GM10248 (cell line): ENCODE measurements around the gene TAF6.

Experiments used
- CTCF ChIA-PET: fragments of 300-600 bp; sonication (Branson Sonifier 250); formaldehyde crosslinking; extraction: SDS; loops from one replicate; lab custom pipeline; 2021; ENCODE audit warnings: antibody characterized with exemption; lab: Yijun Ruan, JAX
- POLR2A ChIA-PET: fragments of 350-650 bp; sonication (Branson Sonifier 250); formaldehyde crosslinking; extraction: SDS; loops from one replicate; lab custom pipeline; 2020; ENCODE audit warnings: antibody characterized with exemption; lab: Yijun Ruan, JAX
- DNase-seq: peaks from one replicate; pipeline ENCODE4 v3.0.0; 2012; ENCODE audit errors: extremely low spot score
- TF ChIP-seq, protein P1 (sequence below): IDR thresholded peaks from 2 replicates; pipeline ENCODE4 v1.5.1; 2012; ENCODE audit warnings: mild to moderate bottlenecking, low read depth; ENCODE audit errors: extremely low read depth, missing control alignments, control extremely low read depth

The TAF6 gene

DNA sequence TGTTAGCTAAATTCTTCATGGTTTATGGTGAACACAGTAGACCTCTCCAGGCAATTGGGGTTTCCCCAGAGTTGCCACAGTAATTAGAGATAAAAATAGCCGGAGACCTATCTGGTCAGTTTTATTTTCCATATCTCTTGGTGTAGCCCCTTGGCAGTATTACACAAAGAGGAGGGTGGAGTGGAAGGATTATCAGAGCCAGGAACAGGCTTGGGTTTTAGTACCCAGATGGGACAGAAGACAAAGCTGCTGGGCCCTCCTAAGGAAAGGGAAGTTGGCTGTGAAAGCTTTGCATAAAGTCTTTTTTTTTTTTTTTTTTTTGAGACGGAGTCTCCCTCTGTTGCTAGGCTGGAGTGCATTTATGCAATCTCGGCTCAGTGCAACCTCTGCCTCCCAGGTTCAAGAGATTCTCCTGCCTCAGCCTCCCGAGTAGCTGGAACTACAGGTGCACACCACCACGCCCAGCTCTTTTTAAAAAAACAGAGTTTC lies 59.9 kb downstream of the TAF6 start:
- ChIA-PET POLR2A (interaction anchor here (0.6 to 1.8 kb wide), 3 partner anchors 10 to 540 kb away, joined by 3 to 4 read pairs (median 3); partner anchors contain the start of gene ZSCAN21), CTCF (interaction anchor here (1.2 to 2.6 kb wide), 6 partner anchors 10 to 145 kb away, joined by 3 to 8 read pairs (median 5); partner anchors contain the start of gene ZSCAN21)
- no peak for DNase-seq
- TF ChIP-seq, protein P1, sequence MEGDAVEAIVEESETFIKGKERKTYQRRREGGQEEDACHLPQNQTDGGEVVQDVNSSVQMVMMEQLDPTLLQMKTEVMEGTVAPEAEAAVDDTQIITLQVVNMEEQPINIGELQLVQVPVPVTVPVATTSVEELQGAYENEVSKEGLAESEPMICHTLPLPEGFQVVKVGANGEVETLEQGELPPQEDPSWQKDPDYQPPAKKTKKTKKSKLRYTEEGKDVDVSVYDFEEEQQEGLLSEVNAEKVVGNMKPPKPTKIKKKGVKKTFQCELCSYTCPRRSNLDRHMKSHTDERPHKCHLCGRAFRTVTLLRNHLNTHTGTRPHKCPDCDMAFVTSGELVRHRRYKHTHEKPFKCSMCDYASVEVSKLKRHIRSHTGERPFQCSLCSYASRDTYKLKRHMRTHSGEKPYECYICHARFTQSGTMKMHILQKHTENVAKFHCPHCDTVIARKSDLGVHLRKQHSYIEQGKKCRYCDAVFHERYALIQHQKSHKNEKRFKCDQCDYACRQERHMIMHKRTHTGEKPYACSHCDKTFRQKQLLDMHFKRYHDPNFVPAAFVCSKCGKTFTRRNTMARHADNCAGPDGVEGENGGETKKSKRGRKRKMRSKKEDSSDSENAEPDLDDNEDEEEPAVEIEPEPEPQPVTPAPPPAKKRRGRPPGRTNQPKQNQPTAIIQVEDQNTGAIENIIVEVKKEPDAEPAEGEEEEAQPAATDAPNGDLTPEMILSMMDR: no peak
